Stomach (tissue), 4 donors: ENCODE results near the gene RFX2.

ENCODE experiments used
- EP300 ChIP-seq: sonication (generic); formaldehyde crosslinking; IDR thresholded peaks from one replicate; pipeline ENCODE4 v1.6.1; 2017; ENCODE audit warnings: antibody characterized with exemption
- POLR2A ChIP-seq, 4 donors: fragments of 450-650 bp; IDR thresholded peaks; one replicate each; pipeline ENCODE4 v1.6.1; 2016; ENCODE audit warnings: antibody characterized with exemption in 4 of 4, control low read depth in 2 of 4, mild to moderate bottlenecking in 1 of 4, moderate library complexity in 1 of 4
- POLR2AphosphoS5 ChIP-seq, 3 donors: sonication (generic); formaldehyde crosslinking; IDR thresholded peaks; one replicate each; pipeline ENCODE4 v1.6.1; 2016; ENCODE audit warnings: antibody characterized with exemption in 3 of 3
- TF ChIP-seq, protein P1 (sequence below), 7 experiments: fragments of 450-650 bp in 4 of 7; fragments of 200-600 bp in 3 of 7; sonication (generic) in 3 of 7; IDR thresholded peaks; one replicate each; pipeline ENCODE4 v1.5.1; 2016 to 2019; ENCODE audit warnings: antibody characterized with exemption in 7 of 7, control low read depth in 2 of 7, mild to moderate bottlenecking in 1 of 7

DNA sequence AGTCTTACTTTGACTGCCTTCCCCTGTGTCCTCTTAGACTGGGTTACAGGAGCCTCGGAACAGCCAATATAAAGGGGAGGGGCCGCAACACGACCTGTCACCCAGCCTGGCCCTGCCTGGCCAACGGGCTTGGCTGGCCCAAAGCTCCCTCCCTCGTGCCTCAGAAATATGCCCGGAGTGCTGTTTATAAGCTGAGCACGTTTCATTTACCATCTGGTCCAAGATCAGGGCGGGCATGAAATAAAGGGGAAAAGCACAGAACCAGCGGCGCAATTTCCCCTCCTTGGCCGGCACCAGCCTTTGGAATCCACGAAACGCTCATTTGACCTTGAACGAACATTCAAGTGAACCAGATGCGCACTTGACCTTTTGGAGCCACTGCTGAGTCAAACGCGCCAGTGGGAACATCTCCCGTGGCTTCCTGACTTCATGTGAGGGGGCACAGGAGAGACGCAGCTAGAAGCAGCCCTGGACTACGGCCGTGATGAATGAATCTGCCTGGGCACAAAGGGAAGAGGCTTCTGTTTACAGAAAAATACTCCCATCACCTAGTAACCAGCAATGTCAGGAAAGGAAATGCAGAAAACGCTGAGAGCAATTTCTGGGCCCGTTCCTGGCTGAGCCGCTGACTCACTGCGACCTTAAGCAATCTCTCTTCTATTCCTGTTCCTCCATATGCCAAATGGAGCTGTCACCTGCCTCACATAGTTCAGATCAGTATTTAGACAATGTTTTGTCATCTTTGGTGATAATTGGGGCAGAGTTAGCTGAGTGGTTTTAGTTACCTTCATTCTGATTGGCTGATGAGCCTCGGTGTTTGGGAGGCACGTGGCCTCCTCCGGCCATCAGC lies 53.3 kb downstream of the RFX2 start:
- TF ChIP-seq, protein P1, sequence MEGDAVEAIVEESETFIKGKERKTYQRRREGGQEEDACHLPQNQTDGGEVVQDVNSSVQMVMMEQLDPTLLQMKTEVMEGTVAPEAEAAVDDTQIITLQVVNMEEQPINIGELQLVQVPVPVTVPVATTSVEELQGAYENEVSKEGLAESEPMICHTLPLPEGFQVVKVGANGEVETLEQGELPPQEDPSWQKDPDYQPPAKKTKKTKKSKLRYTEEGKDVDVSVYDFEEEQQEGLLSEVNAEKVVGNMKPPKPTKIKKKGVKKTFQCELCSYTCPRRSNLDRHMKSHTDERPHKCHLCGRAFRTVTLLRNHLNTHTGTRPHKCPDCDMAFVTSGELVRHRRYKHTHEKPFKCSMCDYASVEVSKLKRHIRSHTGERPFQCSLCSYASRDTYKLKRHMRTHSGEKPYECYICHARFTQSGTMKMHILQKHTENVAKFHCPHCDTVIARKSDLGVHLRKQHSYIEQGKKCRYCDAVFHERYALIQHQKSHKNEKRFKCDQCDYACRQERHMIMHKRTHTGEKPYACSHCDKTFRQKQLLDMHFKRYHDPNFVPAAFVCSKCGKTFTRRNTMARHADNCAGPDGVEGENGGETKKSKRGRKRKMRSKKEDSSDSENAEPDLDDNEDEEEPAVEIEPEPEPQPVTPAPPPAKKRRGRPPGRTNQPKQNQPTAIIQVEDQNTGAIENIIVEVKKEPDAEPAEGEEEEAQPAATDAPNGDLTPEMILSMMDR (IDR thresholded peaks at IDR 0.05): no peak
- no peak for TF ChIP-seq POLR2A (IDR thresholded peaks at IDR 0.05)
- TF ChIP-seq POLR2AphosphoS5 (IDR thresholded peaks at IDR 0.05): peak; percentile 32 to 81 (median 56)
- TF ChIP-seq EP300: peak; percentile 6
